Measurements from ENCODE around the gene TBX4. TPM values are rescaled to one million over a fixed set of nuclear protein-coding genes. Genes with fewer than 3 reads are reported as not detected.

TBX4 gene
- total and polyA plus RNA-seq, 2 of the 13 experiments (the other 11 are each of a cell fraction or from before 2014, with no cell fraction given) = 0.11 to 1.1 TPM

DNA sequence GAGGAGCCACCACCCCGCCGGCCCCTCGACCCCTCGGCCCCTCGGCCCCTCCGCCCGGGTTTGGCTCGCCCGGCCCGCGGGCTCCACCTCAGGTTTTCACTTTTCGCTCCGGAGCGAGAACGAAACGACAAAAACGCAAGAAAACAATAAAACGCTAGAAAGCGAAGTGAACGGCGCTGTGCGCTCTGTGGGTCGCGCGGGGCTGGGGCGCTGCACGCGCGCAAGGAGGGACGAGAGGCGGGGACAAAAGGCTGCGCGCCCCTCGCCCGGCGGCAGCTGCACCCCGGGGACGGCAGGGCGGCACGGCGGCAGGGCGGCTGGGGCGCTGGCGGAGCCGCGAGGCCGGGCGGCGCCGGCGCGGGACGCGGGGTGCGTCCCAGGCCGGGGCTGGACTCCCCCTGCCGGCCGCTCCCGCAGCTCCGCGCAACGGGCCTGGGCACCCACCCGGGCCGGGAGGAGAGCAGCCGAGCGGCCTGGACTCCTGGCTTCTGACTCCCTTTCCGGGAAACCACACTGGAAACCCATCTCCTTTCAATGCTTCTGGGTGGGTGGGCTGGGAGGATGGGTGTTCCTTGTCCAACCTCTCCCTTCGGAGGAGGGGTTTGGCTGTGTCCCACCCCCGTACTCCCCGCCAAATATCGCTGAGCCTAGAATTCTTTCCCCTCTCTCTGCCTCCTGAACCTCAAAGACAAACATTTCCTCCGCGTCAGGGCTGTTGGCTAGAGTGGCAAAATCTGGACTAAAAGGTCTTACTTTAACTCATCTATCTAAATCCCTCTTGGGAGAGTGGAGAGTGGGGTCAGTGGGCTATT is 42.7 kb upstream of the TBX4 start (continued):
- TF ChIP-seq, protein P1, sequence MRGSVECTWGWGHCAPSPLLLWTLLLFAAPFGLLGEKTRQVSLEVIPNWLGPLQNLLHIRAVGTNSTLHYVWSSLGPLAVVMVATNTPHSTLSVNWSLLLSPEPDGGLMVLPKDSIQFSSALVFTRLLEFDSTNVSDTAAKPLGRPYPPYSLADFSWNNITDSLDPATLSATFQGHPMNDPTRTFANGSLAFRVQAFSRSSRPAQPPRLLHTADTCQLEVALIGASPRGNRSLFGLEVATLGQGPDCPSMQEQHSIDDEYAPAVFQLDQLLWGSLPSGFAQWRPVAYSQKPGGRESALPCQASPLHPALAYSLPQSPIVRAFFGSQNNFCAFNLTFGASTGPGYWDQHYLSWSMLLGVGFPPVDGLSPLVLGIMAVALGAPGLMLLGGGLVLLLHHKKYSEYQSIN (CRISPR knock-in tag; IDR thresholded peaks at IDR 0.05; ENCODE audit: borderline replicate concordance) = no peak
- TF ChIP-seq, protein P2, sequence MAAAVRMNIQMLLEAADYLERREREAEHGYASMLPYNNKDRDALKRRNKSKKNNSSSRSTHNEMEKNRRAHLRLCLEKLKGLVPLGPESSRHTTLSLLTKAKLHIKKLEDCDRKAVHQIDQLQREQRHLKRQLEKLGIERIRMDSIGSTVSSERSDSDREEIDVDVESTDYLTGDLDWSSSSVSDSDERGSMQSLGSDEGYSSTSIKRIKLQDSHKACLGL (CRISPR knock-in tag; IDR thresholded peaks at IDR 0.05) = peak; percentile 34; the same call in 1 of the 2 replicates
- TF ChIP-seq ZNF382 (CRISPR knock-in tag; IDR thresholded peaks at IDR 0.05; ENCODE audit: borderline replicate concordance) = no peak
- no peak for TF ChIP-seq ZNF644 (CRISPR knock-in tag; IDR thresholded peaks at IDR 0.05; ENCODE audit: low read depth)
- peak; percentile 75 for TF ChIP-seq YY1 (IDR thresholded peaks at IDR 0.05; ENCODE audit: insufficient read depth, insufficient replicate concordance, low read depth, low read length)
- TF ChIP-seq, protein P3, sequence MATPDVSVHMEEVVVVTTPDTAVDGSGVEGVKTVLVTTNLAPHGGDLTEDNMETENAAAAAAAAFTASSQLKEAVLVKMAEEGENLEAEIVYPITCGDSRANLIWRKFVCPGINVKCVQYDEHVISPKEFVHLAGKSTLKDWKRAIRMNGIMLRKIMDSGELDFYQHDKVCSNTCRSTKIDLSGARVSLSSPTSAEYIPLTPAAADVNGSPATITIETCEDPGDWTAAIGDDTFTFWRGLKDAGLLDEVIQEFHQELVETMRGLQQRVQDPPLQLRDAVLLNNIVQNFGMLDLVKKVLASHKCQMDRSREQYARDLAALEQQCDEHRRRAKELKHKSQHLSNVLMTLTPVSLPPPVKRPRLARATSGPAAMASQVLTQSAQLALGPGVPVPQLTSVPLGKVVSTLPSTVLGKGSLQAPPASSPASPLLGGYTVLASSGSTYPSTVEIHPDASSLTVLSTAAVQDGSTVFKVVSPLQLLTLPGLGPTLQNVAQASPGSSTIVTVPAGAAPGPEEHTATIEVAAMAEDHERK (CRISPR knock-in tag; IDR thresholded peaks at IDR 0.05; ENCODE audit: low read depth) = no peak
- TF ChIP-seq ZNF282 (IDR thresholded peaks at IDR 0.05; ENCODE audit: partially characterized antibody) = no peak
- TF ChIP-seq SP5 (CRISPR knock-in tag; IDR thresholded peaks at IDR 0.05; ENCODE audit: borderline replicate concordance, low read depth) = no peak
- TF ChIP-seq SMC3 (IDR thresholded peaks at IDR 0.05; ENCODE audit: low read length) = no peak; the same call in 1 of the 2 replicates
- TF ChIP-seq, protein P4, sequence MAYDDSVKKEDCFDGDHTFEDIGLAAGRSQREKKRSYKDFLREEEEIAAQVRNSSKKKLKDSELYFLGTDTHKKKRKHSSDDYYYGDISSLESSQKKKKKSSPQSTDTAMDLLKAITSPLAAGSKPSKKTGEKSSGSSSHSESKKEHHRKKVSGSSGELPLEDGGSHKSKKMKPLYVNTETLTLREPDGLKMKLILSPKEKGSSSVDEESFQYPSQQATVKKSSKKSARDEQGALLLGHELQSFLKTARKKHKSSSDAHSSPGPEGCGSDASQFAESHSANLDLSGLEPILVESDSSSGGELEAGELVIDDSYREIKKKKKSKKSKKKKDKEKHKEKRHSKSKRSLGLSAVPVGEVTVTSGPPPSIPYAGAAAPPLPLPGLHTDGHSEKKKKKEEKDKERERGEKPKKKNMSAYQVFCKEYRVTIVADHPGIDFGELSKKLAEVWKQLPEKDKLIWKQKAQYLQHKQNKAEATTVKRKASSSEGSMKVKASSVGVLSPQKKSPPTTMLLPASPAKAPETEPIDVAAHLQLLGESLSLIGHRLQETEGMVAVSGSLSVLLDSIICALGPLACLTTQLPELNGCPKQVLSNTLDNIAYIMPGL (CRISPR knock-in tag; IDR thresholded peaks at IDR 0.05; ENCODE audit: borderline replicate concordance in 1 of 2, low read depth in 1 of 2) = peak in 1 of 2 experiments; percentile 50; a peak in 1 of 4 replicates
- TF ChIP-seq BHLHE40 (IDR thresholded peaks at IDR 0.05; ENCODE audit: low read length) = 0 out of 2 replicates have a peak, but pooled peaks have one; percentile 14
- TF ChIP-seq BCL6 (CRISPR knock-in tag; IDR thresholded peaks at IDR 0.05) = 0 out of 2 replicates have a peak, but pooled peaks have one; percentile 7
- TF ChIP-seq, protein P5, sequence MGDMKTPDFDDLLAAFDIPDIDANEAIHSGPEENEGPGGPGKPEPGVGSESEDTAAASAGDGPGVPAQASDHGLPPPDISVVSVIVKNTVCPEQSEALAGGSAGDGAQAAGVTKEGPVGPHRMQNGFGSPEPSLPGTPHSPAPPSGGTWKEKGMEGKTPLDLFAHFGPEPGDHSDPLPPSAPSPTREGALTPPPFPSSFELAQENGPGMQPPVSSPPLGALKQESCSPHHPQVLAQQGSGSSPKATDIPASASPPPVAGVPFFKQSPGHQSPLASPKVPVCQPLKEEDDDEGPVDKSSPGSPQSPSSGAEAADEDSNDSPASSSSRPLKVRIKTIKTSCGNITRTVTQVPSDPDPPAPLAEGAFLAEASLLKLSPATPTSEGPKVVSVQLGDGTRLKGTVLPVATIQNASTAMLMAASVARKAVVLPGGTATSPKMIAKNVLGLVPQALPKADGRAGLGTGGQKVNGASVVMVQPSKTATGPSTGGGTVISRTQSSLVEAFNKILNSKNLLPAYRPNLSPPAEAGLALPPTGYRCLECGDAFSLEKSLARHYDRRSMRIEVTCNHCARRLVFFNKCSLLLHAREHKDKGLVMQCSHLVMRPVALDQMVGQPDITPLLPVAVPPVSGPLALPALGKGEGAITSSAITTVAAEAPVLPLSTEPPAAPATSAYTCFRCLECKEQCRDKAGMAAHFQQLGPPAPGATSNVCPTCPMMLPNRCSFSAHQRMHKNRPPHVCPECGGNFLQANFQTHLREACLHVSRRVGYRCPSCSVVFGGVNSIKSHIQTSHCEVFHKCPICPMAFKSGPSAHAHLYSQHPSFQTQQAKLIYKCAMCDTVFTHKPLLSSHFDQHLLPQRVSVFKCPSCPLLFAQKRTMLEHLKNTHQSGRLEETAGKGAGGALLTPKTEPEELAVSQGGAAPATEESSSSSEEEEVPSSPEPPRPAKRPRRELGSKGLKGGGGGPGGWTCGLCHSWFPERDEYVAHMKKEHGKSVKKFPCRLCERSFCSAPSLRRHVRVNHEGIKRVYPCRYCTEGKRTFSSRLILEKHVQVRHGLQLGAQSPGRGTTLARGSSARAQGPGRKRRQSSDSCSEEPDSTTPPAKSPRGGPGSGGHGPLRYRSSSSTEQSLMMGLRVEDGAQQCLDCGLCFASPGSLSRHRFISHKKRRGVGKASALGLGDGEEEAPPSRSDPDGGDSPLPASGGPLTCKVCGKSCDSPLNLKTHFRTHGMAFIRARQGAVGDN (CRISPR knock-in tag; IDR thresholded peaks at IDR 0.05) = peak; percentile 71
- TF ChIP-seq, protein P6, sequence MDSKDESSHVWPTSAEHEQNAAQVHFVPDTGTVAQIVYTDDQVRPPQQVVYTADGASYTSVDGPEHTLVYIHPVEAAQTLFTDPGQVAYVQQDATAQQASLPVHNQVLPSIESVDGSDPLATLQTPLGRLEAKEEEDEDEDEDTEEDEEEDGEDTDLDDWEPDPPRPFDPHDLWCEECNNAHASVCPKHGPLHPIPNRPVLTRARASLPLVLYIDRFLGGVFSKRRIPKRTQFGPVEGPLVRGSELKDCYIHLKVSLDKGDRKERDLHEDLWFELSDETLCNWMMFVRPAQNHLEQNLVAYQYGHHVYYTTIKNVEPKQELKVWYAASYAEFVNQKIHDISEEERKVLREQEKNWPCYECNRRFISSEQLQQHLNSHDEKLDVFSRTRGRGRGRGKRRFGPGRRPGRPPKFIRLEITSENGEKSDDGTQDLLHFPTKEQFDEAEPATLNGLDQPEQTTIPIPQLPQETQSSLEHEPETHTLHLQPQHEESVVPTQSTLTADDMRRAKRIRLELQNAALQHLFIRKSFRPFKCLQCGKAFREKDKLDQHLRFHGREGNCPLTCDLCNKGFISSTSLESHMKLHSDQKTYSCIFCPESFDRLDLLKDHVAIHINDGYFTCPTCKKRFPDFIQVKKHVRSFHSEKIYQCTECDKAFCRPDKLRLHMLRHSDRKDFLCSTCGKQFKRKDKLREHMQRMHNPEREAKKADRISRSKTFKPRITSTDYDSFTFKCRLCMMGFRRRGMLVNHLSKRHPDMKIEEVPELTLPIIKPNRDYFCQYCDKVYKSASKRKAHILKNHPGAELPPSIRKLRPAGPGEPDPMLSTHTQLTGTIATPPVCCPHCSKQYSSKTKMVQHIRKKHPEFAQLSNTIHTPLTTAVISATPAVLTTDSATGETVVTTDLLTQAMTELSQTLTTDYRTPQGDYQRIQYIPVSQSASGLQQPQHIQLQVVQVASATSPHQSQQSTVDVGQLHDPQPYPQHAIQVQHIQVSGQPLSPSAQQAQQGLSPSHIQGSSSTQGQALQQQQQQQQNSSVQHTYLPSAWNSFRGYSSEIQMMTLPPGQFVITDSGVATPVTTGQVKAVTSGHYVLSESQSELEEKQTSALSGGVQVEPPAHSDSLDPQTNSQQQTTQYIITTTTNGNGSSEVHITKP (CRISPR knock-in tag; IDR thresholded peaks at IDR 0.05; ENCODE audit: low read depth) = no peak

Data from HepG2 (cell line).